Neural cell (in vitro differentiated cells): ENCODE results near the gene ADAD2. TPM values are rescaled to one million over a fixed set of nuclear protein-coding genes. Genes with fewer than 3 reads are reported as not detected.

Experiments
- H2AFZ ChIP-seq: fragments of 200-600, 300-800 bp; sonication (generic), shearing (Covaris generic); 2 replicates; pipeline ENCODE4 v1.6.0; 2014; ENCODE audit warnings: low read depth, mild to moderate bottlenecking, antibody characterized with exemption, low read length, moderate library complexity
- H3F3A ChIP-seq: fragments of 200-600 bp; shearing (Covaris generic); 2 replicates; pipeline ENCODE4 v1.6.1; 2016; ENCODE audit warnings: mild to moderate bottlenecking, moderate library complexity, mixed read lengths, antibody characterized with exemption, low read length; ENCODE audit not compliant: insufficient read depth, poor library complexity, severe bottlenecking
- H3K27ac ChIP-seq: fragments of 200-600, 300-800 bp; sonication (generic), shearing (Covaris generic); 2 replicates; pipeline ENCODE4 v1.5.1; 2014; ENCODE audit warnings: mild to moderate bottlenecking, low read length, moderate library complexity
- H3K27me3 ChIP-seq: fragments of 300-800, 200-600 bp; sonication (generic), shearing (Covaris generic); 2 replicates; pipeline ENCODE4 v1.6.0; 2014; ENCODE audit warnings: mild to moderate bottlenecking, low read depth, low read length, moderate library complexity; ENCODE audit not compliant: insufficient read depth
- H3K36me3 ChIP-seq: fragments of 300-800, 200-600 bp; sonication (generic), shearing (Covaris generic); 2 replicates; pipeline ENCODE4 v1.5.1; 2014; ENCODE audit warnings: mild to moderate bottlenecking, antibody characterized with exemption, low read length, moderate library complexity; ENCODE audit not compliant: insufficient read depth
- H3K4me2 ChIP-seq: fragments of 300-800, 200-600 bp; sonication (generic), shearing (Covaris generic); 2 replicates; pipeline ENCODE4 v1.6.0; 2014; ENCODE audit warnings: mild to moderate bottlenecking, low read length
- H3K4me3 ChIP-seq: fragments of 300-800, 200-600 bp; sonication (generic), shearing (Covaris generic); 2 replicates; pipeline ENCODE4 v1.5.1; 2014; ENCODE audit warnings: mild to moderate bottlenecking, low read length, moderate library complexity
- H3K79me2 ChIP-seq: fragments of 200-600 bp; shearing (Covaris generic); replicated peaks from 2 replicates; pipeline ENCODE4 v1.6.0; 2014; ENCODE audit warnings: mild to moderate bottlenecking, low read length, moderate library complexity; ENCODE audit not compliant: insufficient read depth
- H3K9ac ChIP-seq: fragments of 300-800, 200-600 bp; sonication (generic), shearing (Covaris generic); 2 replicates; pipeline ENCODE4 v1.6.1; 2016; ENCODE audit warnings: mild to moderate bottlenecking, low read length, mixed read lengths
- H3K9me2 ChIP-seq: fragments of 200-600 bp; shearing (Covaris generic); 2 replicates; pipeline ENCODE4 v1.6.1; 2016; ENCODE audit warnings: mild to moderate bottlenecking, low read length, mixed read lengths; ENCODE audit not compliant: insufficient read depth
- H3K9me3 ChIP-seq: fragments of 200-600, 300-800 bp; sonication (generic), shearing (Covaris generic); 2 replicates; pipeline ENCODE4 v1.6.1; 2016; ENCODE audit warnings: mild to moderate bottlenecking, mixed run types, low read length, moderate library complexity, mixed read lengths
- H4K20me1 ChIP-seq: fragments of 200-600 bp; shearing (Covaris generic); 2 replicates; pipeline ENCODE4 v1.6.1; 2016; ENCODE audit warnings: mild to moderate bottlenecking, mixed run types; ENCODE audit not compliant: insufficient read depth
- CTCF ChIP-seq: fragments of 450-650 bp; IDR thresholded peaks from 2 replicates; pipeline ENCODE4 v1.5.1; 2014; ENCODE audit warnings: antibody characterized with exemption, mild to moderate bottlenecking, moderate library complexity; ENCODE audit not compliant: poor library complexity, severe bottlenecking
- EP300 ChIP-seq: fragments of 450-650 bp; conservative IDR thresholded peaks from 2 replicates; pipeline ENCODE4 v1.6.1; 2014; ENCODE audit warnings: antibody characterized with exemption, mild to moderate bottlenecking, moderate library complexity; ENCODE audit not compliant: poor library complexity, severe bottlenecking
- EZH2 ChIP-seq: fragments of 200-600, 300-800 bp; shearing (Covaris generic), sonication (generic); IDR thresholded peaks from 2 replicates; pipeline ENCODE4 v1.6.1; 2014; ENCODE audit warnings: antibody characterized with exemption, low read length, borderline replicate concordance, mild to moderate bottlenecking; ENCODE audit not compliant: insufficient read depth, poor library complexity, severe bottlenecking
- MXI1 ChIP-seq: fragments of 450-650 bp; conservative IDR thresholded peaks from 2 replicates; pipeline ENCODE4 v1.6.1; 2014; ENCODE audit warnings: antibody characterized with exemption, mild to moderate bottlenecking; ENCODE audit not compliant: poor library complexity, severe bottlenecking
- POLR2AphosphoS5 ChIP-seq: IDR thresholded peaks from 2 replicates; pipeline ENCODE4 v1.6.1; 2012
- RAD21 ChIP-seq: fragments of 450-650 bp; conservative IDR thresholded peaks from 2 replicates; pipeline ENCODE4 v1.6.1; 2014; ENCODE audit warnings: antibody characterized with exemption, mild to moderate bottlenecking, moderate library complexity
- REST ChIP-seq: IDR thresholded peaks from 2 replicates; pipeline ENCODE4 v1.6.1; 2012; ENCODE audit warnings: borderline replicate concordance
- SMC3 ChIP-seq: fragments of 450-650 bp; conservative IDR thresholded peaks from 2 replicates; pipeline ENCODE4 v1.6.1; 2014; ENCODE audit warnings: antibody characterized with exemption, mild to moderate bottlenecking, moderate library complexity; ENCODE audit not compliant: poor library complexity
- TAF1 ChIP-seq: IDR thresholded peaks from 2 replicates; pipeline ENCODE4 v1.6.1; 2012; ENCODE audit warnings: low read depth
- polyA plus RNA-seq: library from polyadenylated mRNA; depleted of rRNA; stranded (reverse); fragments of >200 nt; gene quantifications from 2 replicates; pipeline ENCODE4 v1.2.3, GENCODE V29; 2014

ADAD2 gene
- polyA plus RNA-seq, 1 donor from 2014 or later = not detected

- H2AFZ ChIP-seq = no peak overlapping the region
- no peaks in the 10 kb centered on the region for H4K20me1 ChIP-seq
- no peaks in the 10 kb centered on the region for H3K36me3 ChIP-seq
- peaks cover 5% of the 10 kb centered on the region for H3K79me2 ChIP-seq
- H3F3A ChIP-seq = no peaks in the 10 kb centered on the region
- TF ChIP-seq MXI1 = no peak
- no peak for TF ChIP-seq TAF1
- TF ChIP-seq SMC3 = no peak
- TF ChIP-seq EZH2 = no peak
- no peak for TF ChIP-seq RAD21
- TF ChIP-seq POLR2AphosphoS5 = no peak
- TF ChIP-seq REST = no peak
- TF ChIP-seq CTCF = no peak
- no peak for TF ChIP-seq EP300
- H3K4me2 ChIP-seq = no peak overlapping the region
- no peak overlapping the region for H3K4me3 ChIP-seq
- H3K9me3 ChIP-seq = no peaks in the 10 kb centered on the region
- H3K27me3 ChIP-seq = no peaks in the 10 kb centered on the region
- H3K27ac ChIP-seq = no peak overlapping the region
- no peak overlapping the region for H3K9ac ChIP-seq
- no peaks in the 10 kb centered on the region for H3K9me2 ChIP-seq
These were observed 10.3 kb upstream of the ADAD2 start for GRCh38 chr16:84180519-84181140.

DNA sequence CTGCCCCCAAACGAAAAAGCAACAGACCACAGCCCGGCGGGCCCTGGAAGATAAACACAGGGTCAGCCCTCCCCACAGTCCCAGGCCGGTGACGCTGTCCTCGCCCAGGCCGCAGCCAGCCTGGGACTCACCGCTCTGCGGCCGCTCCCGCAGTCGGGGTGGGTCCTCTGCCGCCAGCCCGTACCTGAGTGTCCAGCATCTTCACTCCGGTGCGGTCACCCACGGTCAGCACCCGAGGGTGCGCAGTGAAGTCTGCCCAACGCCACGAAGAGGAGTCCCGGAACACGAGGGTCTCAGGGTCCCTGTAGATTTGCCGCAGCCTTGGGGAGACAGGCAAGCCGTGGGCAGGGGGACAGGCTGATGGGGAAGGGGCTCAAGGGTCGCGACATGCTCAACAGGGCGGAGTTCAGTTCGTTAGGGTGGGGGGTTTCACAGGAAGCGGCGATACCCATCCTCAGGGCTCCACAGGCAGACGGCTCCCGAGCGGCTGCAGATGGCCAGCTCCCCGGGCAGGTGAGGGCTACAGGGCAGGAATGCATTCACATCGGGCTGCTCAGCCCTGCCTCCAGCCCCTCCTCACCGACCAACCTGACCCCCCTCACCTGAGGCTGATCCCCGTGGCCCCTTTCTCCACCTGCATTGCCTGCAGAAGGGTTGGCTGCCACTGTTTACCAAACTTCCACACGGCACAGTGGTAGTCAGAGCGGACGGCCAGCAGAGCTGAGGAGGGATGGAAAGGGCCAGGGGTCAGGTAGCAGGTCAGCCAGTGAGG lies 9.6 kb upstream of the ADAD2 start:
- no peaks in the 10 kb centered on the region for H3K9me2 ChIP-seq
- no peak overlapping the region for H3K4me2 ChIP-seq
- no peak overlapping the region for H3K4me3 ChIP-seq
- no peak overlapping the region for H3K27ac ChIP-seq
- no peaks in the 10 kb centered on the region for H3K36me3 ChIP-seq
- no peak for TF ChIP-seq REST
- TF ChIP-seq TAF1 = no peak
- TF ChIP-seq RAD21 = no peak
- no peak for TF ChIP-seq CTCF
- TF ChIP-seq MXI1 = no peak
- TF ChIP-seq EZH2 = no peak
- no peak for TF ChIP-seq EP300
- TF ChIP-seq POLR2AphosphoS5 = no peak
- TF ChIP-seq SMC3 = no peak
- no peak overlapping the region for H3K9ac ChIP-seq
- no peaks in the 10 kb centered on the region for H3F3A ChIP-seq
- H3K27me3 ChIP-seq = no peaks in the 10 kb centered on the region
- no peaks in the 10 kb centered on the region for H4K20me1 ChIP-seq
- peaks cover 12% of the 10 kb centered on the region for H3K79me2 ChIP-seq
- no peaks in the 10 kb centered on the region for H3K9me3 ChIP-seq
- H2AFZ ChIP-seq = no peak overlapping the region
